EL (cell line): ENCODE results near the gene ACP5.
"Not testable (repeated sequence)": the region's sequence is repeated elsewhere in the genome, so short reads cannot be mapped to it uniquely, and the experiment has no call there.

Experiments
- DNase-seq: peaks from one replicate; pipeline ENCODE4 v3.0.0-alpha.2; 2016

The ACP5 gene

DNA sequence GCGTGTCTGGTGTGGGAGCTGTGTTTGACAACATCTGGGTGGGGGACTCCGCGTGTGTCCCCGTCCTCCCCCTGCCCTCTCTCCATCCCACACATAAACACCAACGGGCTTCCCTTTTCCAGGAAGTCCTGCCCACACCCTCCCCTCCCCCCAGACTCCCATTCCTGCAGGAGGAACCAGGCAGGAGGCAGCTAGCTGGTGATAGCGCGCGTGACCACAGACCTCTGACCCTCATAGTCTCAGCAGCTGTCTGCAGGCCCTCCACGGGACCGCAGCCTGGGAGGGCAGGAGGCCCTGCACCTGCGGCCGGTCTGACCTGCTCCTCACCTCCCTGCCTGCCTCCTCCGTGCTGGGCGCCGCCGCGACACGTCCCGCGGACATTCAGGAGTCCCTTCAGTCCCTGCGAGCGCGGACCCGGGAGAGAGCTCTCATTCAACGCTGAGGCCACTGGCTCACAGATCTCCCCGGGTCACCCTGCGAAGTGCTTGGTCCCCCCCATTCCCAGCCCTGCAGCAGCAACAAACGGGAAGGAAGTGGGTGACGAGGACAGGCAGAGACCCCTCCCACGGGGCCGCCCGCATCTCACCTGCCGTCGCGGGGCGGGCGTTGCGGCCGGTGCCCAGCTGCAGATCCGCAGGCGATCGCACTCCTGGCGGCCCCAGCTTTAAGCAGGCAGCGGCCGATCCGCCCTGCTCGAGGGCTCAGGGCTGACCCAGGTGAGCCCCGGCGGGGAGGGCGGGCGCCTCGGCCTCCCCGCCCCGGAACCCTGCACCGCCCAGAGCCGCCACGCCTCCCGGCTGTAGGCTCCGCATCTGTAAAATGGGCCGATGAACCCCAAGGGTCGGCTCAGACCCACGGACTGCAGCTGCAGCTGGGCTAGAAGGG, 1.1 kb upstream of the ACP5 start:
- no peak for DNase-seq

- DNase-seq, result no peak
Measured at GRCh38 chr19:11576227-11576626, 1.2 kb downstream of the ACP5 start.

DNA sequence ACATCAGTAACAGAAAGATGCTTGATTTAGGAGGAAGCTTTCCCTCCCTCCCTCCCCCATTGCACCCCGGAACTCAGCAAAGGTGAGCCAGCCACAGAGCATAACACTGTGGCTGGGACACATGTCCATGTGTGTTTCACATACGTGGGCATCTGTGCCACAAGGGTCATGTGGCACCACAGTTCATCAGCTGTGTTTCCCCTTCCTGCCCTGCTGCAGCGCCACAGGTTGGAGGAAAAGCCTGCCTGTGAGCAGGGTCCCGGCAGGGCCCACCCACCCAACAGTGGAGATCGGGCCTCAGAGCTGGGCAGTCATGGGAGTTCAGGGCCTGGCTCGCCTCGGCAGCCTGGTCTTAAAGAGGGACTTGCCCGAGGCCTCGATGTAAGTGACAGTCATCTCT, 2.8 kb downstream of the ACP5 start:
- no peak for DNase-seq

DNA sequence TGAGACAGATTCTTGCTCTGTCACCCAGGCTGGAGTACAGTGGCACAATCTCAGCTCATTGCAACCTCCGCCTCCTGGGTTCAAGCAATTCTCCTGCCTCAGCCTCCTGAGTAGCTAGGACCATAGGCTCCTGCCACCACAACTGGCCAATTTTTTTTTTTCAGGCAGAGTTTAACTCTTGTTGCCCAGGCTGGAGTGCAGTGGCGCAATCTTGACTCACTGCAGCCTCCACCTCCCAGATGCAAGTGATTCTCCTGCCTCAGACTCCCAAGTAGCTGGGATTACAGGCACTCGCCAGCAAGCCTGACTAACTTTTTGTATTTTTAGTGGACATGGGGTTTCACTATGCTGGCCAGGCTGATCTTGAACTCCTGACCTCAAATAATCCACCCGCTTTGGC, 3.7 kb downstream of the ACP5 start:
- not testable (repeated sequence) for DNase-seq

DNA sequence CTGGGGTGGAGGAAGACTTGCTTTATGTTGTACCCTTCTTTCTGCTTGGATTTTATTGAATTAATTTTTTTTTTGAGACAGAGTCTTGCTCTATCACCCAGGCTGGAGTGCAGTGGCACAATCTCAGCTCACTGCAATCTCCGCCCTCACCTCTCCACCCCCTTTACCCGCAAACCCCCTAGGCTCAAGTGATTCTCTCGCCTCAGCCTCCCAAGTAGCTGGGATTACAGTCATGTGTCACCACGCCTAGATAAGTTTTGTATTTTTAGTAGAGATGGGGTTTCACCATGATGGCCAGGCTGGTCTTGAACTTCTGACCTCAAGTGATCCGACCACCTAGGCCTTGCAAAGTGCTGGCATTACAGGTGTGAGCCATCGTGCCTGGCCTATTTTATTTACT, 4.1 kb downstream of the ACP5 start:
- not testable (repeated sequence) for DNase-seq

DNA sequence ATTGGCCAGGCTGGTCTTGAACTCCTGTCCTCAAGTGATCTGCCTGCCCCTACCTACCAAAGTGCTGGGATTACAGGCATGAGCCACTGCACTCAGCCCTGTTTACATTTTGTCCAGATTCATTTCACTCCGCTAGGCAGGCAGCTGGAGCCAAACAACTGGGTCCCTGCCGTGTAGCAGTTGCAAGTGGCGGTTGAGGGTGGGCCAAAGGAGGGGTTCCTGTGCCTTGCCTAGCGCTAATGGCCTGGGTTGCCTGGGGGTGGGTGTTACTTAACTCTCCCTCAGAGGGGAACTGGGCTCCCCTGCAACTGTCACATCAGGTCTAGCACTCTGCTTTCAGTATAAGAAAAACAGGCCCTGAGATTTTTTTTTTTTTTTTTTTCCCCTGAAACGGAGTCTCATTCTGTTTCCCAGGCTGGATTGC, 7.4 kb downstream of the ACP5 start:
- DNase-seq, result no peak

- no peak for DNase-seq
Measured at GRCh38 chr19:11566164-11566563, 11.3 kb downstream of the ACP5 start.

DNA sequence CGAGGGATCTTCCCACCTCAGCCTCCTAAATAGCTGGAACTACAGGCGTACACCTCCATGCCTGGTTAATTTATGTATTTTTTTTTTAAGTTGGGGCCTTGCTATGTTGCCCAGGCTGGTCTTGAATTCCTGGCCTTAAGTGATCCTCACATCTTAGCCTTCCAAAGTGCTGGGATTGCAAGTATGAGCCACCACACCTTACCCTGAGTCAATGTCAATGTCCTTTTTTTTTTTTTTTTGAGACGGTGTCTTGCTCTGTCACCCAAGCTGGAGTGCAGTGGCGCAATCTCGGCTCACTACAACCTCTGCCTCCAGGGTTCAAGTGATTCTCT, 11.8 kb downstream of the ACP5 start:
- DNase-seq, result not testable (repeated sequence)

GRCh38 chr19:11564082-11564807, 13.2 kb downstream of the ACP5 start:
- DNase-seq, result not testable (repeated sequence)

GRCh38 chr19:11563532-11563931, 13.9 kb downstream of the ACP5 start:
- DNase-seq, result no peak

GRCh38 chr19:11560404-11561051, 16.9 kb downstream of the ACP5 start:
- DNase-seq, result peak; percentile 75

GRCh38 chr19:11558881-11559828, 18.3 kb downstream of the ACP5 start, which contains the start of gene ELOF1:
Gene ELOF1, minus strand, starts transcription at chr19:11559230. Its CDS starts 4,883 bp downstream, at chr19:11554347.
- peak; percentile 98 for DNase-seq

DNA sequence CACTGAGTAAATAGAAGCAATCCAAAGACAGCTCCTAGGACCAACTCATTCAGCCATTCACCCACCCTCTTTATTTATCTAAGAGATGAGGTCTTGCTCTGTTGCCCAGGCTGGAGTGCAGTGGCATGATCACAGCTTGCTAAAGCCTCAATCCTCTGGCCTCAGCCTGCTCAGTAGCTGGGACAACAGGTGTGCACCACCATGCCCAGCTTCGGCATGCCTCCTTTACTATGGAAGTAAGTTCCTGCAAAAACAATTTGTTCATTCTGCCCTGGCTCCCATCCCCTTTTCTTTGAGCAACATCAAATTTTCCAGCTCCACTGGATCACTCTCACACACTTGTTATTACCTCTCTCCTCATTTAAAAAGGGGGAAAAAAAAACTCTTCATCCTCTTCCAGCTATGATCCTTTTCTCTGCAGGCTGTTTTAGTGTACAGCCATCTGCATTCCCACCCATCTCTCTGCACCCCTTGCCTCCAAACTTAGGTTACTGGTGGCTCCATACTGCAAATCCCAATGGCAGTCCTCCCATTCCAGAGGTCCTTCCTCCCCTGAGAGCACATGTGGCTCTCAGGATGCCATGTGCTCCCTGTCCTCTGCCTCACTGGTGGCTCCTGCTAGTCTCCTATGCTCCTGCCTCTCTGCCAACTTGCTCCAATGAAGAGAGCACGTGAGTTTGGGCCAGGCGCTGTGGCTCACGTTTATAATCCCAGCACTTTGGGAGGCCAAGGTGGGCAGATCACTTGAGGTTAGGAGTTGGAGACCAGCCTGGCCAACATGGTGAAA, 20.6 kb downstream of the ACP5 start:
- DNase-seq, result no peak

GRCh38 chr19:11555246-11555645, 22.2 kb downstream of the ACP5 start:
- no peak for DNase-seq

DNA sequence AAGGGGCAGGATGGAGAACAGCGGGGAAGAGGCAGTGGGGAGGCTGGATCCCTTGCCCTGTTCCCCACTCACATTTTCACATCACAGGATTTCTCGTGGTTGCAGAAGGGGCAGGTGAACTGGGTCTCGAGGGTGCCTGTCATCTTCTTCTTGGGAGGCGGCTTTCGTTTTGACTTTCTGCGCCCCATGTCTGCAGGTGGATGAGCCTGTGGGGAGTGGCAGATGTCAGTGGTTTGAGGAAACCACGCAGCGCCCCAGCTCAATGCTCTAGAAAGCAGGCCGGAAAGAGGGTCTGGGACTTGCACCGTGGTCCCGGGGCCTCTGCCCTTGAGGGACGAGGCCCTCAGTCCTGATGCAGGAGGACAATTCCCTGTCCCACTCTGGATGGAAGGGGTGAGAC, 23.3 kb downstream of the ACP5 start:
- no peak for DNase-seq

GRCh38 chr19:11552666-11553372, 24.6 kb downstream of the ACP5 start:
- DNase-seq, result no peak

- peak; percentile 30 for DNase-seq
Measured at GRCh38 chr19:11551603-11552235, 25.7 kb downstream of the ACP5 start.

DNA sequence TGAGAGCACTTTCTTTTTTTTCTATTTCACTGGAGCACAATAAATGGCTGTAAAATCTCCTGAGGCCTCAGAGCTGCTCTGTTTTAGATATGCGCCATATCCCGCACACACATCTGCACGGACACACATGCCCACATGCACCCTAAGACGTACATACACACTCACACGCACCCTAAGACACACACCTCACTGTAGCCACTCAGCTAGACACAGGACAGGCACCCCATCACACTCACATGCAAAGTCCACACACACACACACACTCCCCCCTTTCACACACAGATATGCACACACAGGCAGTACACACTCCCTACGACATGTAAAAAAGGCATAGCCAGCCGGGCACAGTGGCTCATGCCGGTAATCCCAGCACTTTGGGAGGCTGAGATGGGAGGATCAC, 27.2 kb downstream of the ACP5 start:
- DNase-seq, result no peak

DNA sequence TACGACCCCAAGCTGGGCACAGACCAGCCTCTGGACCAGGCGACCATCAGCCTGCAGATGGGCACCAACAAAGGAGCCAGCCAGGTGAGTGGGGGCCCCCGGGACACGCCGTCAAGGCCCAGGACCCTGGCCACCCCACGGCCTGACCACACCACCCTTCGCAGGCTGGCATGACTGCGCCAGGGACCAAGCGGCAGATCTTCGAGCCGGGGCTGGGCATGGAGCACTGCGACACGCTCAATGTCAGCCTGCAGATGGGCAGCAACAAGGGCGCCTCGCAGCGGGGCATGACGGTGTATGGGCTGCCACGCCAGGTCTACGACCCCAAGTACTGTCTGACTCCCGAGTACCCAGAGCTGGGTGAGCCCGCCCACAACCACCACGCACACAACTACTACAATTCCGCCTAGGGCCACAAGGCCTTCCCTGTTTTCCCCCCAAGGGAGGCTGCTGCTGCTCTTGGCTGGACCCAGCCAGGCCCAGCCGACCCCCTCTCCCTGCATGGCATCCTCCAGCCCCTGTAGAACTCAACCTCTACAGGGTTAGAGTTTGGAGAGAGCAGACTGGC, 28.0 kb downstream of the ACP5 start:
- DNase-seq, result no peak
